Skin epidermis (tissue), 12 donors: Measurements from ENCODE around the gene CENPO.

Source experiments
- H3K27ac ChIP-seq, 21 experiments: fragments of 200-600 bp; sonication (generic) in 11 of 21; one replicate each; pipeline ENCODE4 v1.5.0; 2020; ENCODE audit warnings: mild to moderate bottlenecking in 3 of 21, inconsistent platforms in 2 of 21, moderate library complexity in 2 of 21
- H3K4me3 ChIP-seq, 7 experiments: fragments of 200-600 bp; sonication (generic) in 2 of 7; one replicate each; pipeline ENCODE4 v1.5.0; 2020; ENCODE audit warnings: inconsistent platforms in 2 of 7, mild to moderate bottlenecking in 2 of 7, moderate library complexity in 1 of 7

CENPO gene

DNA sequence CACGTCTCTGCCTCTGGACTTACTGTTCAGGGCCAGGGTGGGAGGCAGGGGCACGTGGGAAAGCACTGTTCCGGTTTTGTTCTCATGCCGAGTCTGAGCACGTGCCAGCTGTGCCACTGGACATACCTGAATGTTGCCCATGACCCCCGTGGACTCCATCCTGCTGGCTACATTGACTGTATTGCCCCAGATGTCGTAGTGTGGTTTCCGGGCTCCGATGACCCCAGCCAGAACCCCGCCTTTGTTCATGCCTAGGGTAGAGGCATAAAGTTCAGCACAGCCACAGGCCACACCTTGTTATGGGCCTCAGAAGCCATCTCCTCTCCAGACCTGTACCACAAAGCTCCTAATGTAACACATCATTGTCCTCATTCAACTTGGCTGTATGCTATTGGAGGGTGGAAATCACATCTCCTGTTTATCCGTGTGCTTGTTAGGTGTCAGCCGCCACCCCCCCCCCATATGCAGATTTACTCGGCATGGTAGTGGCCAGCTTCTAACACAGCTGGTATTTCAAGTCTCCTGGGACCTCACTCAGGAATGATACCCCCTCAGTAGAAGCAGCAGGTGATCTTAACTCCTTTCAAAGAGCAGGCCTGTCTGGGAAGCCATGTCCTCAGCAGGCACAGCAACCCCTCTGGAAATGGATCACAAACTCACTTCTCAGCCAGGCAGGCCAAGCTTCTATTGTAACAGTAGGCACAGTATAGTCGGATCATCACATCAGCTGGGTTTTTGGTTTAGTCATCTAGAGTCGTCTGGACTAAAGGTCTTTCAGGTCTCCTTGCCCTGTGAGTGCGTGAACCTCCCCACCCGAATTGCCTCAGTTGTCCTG lies 27.6 kb downstream of the CENPO start:
- no peak overlapping the region for H3K27ac ChIP-seq

DNA sequence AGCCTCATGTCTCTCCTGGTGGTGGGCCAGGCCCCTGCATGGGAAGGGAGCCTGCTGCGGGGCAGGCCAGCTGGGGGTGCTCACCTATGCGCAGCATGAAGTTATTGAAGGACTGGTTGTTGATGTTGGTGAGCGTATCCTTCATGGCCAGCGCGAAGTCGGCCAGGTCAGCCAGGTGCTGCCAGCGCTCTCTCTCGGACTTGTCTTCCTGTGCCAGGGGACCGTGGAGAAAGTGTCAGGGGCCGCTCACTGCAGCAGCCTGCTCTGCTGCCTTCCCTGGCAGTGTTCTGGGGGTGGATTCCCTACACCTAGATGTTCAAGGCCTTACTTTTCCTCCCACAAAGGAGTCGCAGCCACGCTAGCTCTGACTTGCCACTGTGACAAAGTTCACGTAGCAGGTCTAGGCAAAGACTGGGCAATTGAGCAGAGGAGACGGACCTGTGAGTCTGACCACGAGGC lies 28.2 kb downstream of the CENPO start:
- no peak overlapping the region for H3K4me3 ChIP-seq

More for the DNA sequence above, 27.6 kb downstream of the CENPO start:
- H3K4me3 ChIP-seq: no peak overlapping the region

DNA sequence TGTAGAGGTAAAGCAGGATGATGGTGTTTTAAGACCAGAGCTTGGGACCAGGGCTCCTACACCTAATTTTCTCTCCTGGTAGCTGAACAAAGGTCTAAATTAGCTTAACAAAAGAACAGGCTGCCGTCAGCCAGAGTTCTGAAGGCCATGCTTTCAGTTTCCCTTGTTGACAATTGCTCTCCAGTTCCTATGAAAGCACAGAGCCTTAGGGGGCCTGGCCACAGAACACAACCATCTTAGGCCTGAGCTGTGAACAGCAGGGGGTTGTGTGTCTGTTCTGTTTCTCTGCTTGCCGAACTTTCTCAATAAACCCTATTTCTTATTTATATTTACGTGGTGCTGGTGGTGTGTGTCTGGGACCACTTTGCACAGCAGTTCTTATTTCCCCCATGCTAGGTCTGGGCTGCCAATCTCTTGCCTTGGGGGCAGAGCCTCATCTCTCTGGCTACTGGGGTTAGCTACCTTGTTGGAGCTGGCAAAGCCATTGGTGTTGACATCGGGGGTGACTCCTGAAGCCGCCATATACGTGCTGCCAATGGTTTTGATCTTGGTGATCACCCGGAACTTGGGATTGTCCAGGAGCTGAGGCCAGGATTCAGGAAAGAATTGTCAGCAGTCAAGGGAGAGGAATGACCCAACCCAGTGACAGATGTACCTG lies 29.0 kb downstream of the CENPO start:
- Histone ChIP-seq H3K27ac (no peak overlapping the region), H3K4me3 (no peak overlapping the region)

More for the DNA sequence above, 28.2 kb downstream of the CENPO start:
- H3K27ac ChIP-seq: no peak overlapping the region

DNA sequence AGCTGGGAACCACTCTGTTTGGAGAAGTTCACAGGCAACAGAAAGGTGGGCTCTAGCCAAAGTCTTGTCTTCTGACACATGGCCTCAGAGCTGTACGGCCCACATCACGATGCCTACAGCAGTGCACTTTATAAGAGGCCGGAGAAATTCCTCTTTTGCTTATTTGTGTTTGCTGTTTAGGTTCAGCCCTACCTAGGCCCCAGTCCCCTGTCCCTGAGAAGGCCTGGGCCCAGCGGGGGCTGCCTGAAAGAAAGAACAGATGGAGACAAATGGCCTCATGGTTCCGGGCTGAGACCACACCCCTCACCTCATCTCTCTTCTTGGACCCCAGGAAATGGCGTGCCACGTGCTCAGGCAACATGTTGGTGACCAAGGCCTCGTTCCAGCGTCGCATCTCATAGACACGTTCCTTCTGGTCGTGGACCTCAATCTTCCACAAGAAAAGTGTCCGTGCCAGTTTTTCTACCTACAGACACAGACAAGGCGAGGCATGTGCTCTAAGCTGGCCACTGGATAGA lies 30.9 kb downstream of the CENPO start:
- Histone ChIP-seq H3K4me3 (no peak overlapping the region), H3K27ac (no peak overlapping the region)

DNA sequence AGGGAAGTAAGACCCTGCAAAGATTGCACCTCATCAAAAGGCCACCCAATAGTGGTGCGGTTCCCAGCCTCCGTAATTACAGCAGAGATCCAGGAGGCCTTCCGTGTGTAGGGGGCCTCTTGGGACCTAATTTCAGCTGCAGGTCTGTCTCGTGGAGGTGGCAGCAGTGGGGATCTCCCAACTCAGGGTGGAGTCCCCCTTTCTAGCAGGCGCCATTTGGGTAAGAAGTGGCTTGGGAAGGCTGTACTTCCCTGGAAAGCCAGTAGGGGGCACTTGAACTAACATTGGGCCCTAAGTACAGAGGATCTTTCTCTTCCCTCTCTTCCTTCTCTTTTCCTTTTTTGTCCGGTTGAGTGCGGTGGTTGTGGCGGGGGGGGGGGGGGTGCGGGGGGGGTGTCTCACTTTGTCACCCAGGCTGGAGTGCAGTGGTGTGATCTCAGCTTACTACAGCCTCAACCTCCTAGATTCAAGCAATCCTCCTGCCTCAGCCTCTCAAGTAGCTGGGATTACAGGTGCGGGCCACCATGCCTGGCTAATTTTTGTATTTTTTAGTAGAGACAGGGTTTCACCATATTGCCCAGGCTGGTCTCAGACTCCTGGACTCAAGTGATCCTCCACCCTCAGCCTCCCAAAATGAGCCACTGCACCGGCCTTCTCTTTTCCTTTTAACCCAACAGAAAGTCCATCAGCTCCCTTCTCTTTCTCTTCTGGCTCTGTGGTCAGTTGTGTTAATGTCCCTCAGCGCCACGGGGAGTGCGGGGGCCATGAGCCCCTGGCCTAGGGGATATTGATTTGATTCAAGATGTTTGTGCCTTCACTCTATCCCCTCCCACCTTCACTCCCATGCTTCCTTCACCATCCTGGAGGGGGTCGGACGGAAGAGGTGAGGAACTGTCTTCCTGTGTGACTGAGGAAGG lies 32.0 kb downstream of the CENPO start:
- Histone ChIP-seq H3K4me3 (no peak overlapping the region), H3K27ac (no peak overlapping the region)

DNA sequence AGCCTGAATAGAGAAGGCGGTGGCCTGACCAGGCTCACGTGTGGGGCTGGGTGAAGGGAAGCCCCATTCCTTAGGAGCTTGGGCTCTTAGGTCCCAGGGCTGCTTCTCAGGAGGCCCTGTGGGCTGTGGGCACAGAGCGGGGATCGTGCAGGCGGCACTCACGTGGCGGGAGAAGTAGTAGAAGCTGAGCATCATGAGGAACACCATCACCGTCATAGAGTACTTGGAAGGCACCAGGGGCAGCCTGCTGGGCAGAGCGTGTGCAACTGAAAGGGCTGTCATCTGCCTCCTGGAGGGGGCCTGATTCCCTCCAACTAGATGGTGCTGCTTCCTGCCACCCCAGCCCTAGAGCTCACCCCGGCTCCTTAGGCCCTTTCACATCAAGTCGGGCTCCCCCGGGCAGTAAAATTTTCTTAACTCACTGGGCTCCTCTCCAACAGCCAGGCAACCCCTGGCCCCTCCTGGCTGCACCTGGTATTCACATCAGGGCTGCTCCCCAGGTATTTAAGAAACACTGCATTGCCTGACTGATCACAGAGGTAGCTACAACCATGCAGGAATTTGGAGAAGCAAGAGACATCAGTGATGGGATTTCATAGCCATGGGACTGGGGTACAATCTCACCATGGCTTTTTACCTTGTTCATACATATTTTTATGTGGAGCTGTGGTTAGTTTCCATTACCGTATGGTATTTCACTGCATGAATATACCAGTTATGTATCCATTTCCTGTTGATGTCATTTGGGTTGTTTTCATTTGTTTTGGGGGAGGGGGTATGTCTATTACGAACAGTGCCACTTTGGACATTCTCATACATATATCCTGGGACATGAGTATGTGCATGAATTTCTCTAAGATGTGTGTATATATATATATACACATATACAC lies 32.9 kb downstream of the CENPO start:
- H3K27ac ChIP-seq: peak overlapping the region in 1 of 21 experiments; percentile 24
- no peak overlapping the region for H3K4me3 ChIP-seq

DNA sequence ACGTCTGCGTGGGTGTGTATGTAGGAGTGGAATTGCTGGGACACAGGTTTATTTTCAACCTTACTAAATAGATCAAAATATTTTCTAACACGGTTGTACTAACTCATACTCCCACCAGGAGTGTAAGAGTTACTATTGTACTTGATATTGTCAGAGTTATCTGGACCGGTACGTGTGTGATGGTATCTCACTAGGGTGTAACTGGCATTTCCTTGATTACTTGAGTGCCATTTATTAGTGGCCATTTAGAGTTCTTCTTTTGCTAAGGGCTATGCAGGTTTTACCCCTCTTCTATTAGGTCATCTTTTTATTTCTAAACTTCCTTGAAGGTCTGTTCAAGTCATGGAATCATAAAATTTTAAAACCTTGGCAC lies 33.5 kb downstream of the CENPO start:
- H3K4me3 ChIP-seq: no peak overlapping the region
- peak overlapping the region in 1 of 21 experiments; percentile 0 for H3K27ac ChIP-seq

DNA sequence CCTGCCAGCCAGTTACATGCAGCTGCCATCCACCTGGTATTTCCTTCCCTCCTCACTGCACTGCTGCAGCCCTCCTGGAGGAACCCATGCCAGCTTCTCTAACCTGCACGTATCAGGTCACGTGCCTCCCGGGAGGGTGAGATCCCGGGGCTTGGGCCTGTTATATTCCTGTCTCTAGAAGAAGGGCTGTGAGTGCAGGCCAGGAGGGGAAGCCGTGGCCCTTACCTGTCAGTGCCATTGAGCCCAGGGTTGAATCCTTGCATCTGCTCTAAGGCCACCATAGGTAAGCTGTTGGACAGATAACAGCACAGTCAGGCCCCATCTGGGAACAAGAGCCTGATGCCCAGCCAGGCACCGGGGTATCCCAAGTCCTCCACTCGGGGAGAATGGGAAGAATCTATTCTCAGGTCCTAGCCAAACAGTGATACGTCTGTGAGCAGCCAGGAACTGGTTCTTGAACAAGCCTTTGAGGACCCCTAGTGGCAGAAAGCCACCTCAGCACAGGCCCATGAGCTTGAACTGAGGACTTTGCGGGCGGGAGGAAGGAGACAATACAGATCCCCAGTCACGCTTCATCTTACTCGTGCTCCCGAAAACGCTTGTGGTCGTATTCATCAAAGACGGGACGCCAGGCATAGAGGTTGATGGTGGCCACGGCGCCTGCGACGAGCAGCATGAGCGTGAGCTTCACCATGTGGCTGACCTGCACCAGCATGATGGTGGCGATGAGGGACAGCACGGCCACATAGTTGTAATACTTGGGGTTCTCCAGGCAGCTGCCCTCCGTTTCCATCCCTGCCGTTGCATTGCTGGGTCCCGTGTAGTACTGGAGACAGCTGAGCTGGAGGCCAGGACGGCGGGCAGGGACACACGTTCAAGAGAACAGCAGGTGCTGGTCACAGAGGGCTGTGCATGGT lies 34.4 kb downstream of the CENPO start:
- H3K4me3 ChIP-seq: no peak overlapping the region
- peak overlapping the region in 1 of 21 experiments; percentile 0 for H3K27ac ChIP-seq

DNA sequence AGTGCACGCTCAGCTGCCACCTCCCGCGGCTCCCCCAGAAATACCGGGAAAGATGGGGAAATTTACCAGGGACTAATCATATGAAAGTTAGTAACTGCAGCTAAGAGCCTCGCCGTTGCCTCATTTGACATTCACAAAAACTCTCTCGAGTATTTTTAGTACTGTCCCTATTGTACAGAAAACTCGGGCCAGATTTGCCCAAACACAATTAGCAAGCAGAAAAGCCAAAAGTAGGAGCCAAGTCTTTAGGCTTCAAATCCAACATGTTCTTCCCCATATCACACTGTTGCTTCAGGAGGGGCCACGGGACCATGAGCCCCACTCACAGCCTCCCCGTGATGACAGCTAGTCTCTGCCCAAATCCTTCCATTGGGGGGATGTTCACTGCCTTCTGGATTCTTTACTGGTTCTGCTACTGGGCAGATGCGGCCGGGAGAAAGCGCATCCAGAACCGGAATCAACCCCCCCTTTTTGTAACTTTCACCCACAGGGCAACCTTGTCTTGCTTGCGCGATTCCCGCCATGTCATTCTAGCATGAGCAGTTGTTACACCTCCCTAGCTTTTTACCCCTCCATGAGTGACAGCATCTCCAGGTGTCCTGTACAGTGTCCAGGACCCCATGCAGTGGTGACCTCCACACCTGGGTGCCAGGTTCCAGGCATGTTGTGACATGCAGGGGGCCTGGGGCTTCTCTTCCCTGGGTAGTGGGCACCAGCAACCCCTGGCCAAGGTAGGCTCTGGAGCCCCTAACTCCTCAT lies 35.2 kb downstream of the CENPO start:
- Histone ChIP-seq H3K4me3 (no peak overlapping the region), H3K27ac (no peak overlapping the region)

DNA sequence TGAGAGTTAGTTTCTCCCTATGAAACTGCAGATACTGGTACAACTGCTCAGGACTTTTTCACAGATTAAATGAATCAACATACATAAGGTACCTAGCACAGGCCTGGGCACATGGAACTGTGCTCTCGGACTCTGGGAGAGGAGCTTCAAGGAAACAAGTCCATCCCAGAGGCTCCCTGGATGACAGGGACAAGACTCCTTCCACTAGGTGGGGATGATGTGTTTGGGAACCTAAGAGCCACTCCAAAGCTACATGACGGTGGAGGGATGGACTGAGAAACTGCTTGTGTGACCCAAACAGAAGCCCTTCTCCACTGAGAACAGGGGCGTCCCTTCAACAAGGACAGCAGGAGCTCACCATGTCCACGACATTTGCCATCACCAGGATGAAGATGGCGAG lies 37.1 kb downstream of the CENPO start:
- H3K4me3 ChIP-seq: no peak overlapping the region
- no peak overlapping the region for H3K27ac ChIP-seq

DNA sequence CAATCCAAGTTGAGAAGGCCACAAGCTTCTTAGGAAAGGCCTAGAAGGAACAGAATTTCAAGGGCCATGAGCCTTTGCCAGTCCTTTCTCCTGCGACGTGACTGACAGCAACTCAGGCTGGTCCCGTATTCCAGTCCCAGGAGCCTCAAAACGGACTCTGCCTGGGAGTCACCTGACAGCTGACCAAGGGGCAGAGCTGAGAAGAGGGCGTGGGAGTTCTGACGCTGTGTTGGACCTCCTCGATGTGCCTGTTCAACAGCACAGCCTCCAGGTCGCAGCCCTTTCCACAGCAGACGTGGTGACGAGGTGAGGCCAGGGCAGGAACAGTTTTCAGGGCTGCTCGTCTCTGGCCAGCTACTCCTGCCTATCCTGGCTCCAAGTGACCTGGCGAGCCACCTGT lies 37.6 kb downstream of the CENPO start:
- Histone ChIP-seq H3K27ac (no peak overlapping the region), H3K4me3 (no peak overlapping the region)

DNA sequence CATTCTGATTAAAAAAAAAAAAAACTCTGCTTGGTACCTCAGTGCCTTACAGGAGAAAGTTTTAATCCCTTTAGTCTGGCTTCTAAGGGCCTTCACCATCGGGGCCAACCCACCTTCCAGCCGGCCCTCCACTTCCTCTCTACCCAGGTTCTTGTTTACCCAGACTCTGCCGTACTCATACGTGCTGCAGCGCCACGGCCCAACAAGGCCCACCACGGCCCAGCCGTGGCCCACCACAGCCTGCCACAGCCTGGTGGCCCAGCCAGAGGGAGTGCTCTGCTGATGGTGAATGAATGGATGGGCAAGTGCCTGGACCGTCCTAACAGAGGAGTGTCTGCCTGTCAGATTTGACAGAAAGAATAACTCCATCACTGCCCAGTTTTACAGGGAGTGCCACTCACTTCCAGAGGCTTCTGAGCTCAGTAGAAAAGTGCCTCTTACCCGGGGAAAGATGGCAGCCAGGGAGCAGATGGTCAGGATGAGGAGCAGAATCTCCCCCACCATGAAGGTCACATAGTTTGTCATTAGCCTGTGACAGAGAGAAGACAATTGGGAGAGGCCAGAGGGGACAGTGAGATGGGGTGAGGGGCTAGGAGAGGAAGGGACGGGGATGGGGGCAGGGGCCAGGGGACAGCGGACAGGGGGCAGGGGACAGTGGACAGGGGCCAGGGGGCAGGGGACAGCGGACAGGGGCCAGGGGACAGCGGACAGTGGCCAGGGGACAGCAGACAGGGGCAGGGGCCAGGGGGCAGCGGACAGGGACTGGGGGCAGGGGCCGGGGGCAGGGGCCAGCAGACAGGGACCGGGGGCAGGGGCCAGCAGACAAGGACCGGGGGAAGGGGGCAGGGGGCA lies 38.2 kb downstream of the CENPO start:
- H3K27ac ChIP-seq: no peak overlapping the region
- H3K4me3 ChIP-seq: no peak overlapping the region

DNA sequence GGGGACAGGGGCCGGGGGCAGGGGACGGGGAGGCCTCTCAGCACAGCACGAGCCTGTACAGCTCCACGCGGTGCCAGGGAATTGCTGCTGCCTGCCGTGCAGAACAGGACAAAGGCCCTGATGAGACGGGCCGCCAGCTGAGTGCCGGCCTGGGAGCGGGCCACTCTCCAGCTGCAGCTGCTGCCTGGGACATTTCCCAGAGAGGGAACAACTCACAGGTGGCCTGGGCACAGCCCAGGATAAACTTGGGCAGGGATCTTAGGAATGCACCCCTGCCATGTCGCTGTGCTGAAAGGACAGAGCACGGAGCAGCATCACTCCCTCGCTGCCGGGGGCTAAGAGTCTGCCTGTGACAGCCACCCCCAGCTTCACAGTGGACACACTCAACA lies 38.8 kb downstream of the CENPO start:
- Histone ChIP-seq H3K4me3 (no peak overlapping the region), H3K27ac (no peak overlapping the region)

DNA sequence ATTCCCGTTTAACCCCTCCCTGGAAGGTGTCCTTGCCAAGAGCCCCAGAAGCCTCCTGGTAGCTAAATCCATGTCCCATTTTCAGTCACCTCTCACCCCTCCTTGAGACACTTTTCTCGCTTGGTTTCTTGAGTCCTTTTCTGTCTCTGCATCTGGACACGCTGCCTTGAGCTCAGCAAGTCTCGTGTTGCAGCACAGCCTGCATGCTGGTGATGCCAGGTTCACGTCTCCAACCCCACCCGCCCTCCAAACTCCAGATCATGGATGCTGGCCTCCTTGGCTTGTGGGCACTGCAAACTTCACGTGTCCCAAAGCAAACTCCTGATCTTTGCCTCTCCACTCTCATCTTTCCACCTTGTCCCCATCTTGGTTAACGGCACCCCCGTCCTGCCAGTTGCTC lies 39.3 kb downstream of the CENPO start:
- Histone ChIP-seq H3K4me3 (no peak overlapping the region), H3K27ac (no peak overlapping the region)

DNA sequence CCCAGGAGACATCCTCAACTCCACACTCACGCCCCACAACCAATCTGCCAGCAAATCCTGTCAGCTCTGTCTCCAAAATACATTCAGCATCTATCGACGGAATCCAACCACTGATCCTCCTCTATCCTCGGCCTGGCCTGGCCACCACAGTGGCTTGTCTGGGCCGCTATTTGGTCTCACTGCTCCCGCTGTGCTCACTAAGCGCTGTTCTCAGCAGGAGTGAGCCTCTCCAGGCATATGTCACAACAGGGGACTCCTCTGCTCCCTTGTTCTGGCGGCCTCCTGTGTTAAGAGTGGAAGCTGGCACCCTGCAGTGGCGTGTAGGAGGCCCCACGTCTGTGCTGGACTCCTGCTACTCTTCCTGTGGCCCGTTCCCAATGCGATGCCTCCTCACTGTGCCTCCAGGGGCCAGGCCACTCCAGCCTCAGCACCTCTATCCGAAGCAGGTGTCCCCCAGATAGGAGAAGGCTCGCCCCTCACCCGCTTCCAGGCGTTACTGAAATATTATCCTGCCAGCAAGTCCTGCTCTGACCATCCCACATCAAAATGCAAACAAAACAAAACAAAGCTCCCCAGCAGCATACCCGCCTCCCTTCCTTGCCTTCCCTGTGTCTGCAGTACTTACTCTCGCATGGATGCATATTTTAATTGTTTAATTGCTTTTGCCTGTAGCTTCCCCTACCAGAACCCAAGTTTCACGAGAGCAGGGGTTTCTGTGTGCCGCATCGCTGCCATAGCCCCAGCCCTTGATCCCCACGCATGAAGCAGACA lies 39.9 kb downstream of the CENPO start:
- no peak overlapping the region for H3K27ac ChIP-seq
- no peak overlapping the region for H3K4me3 ChIP-seq
